ENCODE measurements around the gene PIK3IP1.

GRCh38 chr22:31287818-31288495 lies 4.3 kb downstream of the PIK3IP1 start:
- TF ChIP-seq ZFX (IDR thresholded peaks at IDR 0.05) (no peak), CTCF (conservative IDR thresholded peaks at IDR 0.05) (no peak)
